PC-3 (cell line): ENCODE data around the gene GLYATL1B.
"Not testable (repeated sequence)": the region's sequence is repeated elsewhere in the genome, so short reads cannot be mapped to it uniquely, and the experiment has no call there.

ENCODE experiments used
- CTCF ChIP-seq: fragments of 300-600 bp; sonication (generic); conservative IDR thresholded peaks from 2 replicates; pipeline ENCODE4 v1.5.1; 2017; ENCODE audit warnings: antibody characterized with exemption, low read depth, mild to moderate bottlenecking, low read length
- EZH2 ChIP-seq: fragments of 300-600 bp; sonication (generic); IDR thresholded peaks from one replicate; pipeline ENCODE4 v1.6.1; 2017; ENCODE audit warnings: antibody characterized with exemption, mild to moderate bottlenecking, low read length; ENCODE audit not compliant: unreplicated experiment
- EZH2phosphoT487 ChIP-seq: fragments of 300-600 bp; sonication (generic); IDR thresholded peaks from 2 replicates; pipeline ENCODE4 v1.6.1; 2018; ENCODE audit warnings: mild to moderate bottlenecking, antibody characterized with exemption, low read length, borderline replicate concordance

DNA sequence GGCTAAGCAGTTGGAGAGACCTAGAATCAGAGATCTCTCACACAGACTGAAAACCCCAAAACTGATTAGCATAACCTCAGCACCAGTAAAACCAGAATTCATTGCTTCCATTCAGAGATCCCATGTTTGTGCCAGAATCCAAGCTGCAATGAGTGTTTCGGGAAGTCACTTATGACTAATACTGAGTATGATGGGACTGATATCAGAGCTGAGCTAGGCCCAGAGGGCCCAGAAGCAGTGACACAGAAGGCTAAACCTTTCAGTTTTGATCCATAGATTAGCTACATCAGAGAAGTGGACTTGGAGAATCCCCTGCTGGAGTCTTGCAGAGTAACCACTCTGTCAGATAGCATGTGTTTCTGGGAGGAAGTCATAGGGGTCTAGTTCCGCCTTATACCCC lies 49.6 kb upstream of the GLYATL1B start:
- not testable (repeated sequence) for TF ChIP-seq CTCF, EZH2phosphoT487, EZH2
